GM12875 (cell line): ENCODE data around the gene NAB2.

Experiments used
- H3K4me3 ChIP-seq: one replicate; pipeline ENCODE4 v1.5.1; 2011; ENCODE audit warnings: low read depth, low read length, control low read depth
- CTCF ChIP-seq: IDR thresholded peaks from 2 replicates; pipeline ENCODE4 v1.5.1; 2011; ENCODE audit warnings: low read depth, mild to moderate bottlenecking, control low read depth, inconsistent platforms, low read length, moderate library complexity, borderline replicate concordance; ENCODE audit not compliant: insufficient read depth

Gene NAB2

GRCh38 chr12:57086493-57087009 lies 2.4 kb upstream of the NAB2 start:
- H3K4me3 ChIP-seq: peak overlapping the region; percentile 91
- TF ChIP-seq CTCF: peak; percentile 39

- H3K4me3 ChIP-seq: peak overlapping the region; percentile 91
- TF ChIP-seq CTCF: no peak
Measured at GRCh38 chr12:57087010-57087690, 1.8 kb upstream of the NAB2 start.

DNA sequence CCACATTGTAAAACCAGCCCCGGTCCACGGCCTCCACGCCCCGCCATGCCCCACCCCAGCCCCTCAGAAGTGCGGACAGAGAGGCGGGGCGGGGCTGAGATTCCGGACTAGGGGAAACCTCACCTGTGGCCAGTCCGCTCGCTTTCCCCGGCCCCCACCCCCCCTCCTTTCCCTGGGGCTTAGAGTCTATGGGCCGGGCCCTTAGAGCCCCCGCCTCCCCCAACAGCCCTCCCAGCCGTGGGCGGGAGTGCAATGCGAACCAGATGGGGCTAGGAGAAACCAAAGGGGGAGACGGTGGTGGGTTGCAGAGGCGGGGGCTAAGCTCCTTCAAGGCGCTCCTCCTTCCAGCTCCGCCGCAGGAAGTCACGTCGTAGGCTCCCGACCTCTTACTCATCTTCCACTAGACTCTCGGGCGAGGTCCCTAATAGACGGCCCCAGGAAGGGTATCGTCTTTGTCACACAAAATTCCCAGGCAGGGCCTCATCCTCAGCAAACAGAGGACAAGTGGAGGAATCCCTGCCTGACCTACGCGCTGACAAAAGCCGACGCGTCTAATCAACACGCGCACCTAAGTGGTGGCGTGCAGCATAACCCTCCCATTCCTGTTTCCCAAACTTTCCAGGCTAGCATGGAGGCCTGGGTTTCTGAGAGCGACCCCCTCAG lies 1.1 kb upstream of the NAB2 start:
- H3K4me3 ChIP-seq: peak overlapping the region; percentile 91
- TF ChIP-seq CTCF: no peak

DNA sequence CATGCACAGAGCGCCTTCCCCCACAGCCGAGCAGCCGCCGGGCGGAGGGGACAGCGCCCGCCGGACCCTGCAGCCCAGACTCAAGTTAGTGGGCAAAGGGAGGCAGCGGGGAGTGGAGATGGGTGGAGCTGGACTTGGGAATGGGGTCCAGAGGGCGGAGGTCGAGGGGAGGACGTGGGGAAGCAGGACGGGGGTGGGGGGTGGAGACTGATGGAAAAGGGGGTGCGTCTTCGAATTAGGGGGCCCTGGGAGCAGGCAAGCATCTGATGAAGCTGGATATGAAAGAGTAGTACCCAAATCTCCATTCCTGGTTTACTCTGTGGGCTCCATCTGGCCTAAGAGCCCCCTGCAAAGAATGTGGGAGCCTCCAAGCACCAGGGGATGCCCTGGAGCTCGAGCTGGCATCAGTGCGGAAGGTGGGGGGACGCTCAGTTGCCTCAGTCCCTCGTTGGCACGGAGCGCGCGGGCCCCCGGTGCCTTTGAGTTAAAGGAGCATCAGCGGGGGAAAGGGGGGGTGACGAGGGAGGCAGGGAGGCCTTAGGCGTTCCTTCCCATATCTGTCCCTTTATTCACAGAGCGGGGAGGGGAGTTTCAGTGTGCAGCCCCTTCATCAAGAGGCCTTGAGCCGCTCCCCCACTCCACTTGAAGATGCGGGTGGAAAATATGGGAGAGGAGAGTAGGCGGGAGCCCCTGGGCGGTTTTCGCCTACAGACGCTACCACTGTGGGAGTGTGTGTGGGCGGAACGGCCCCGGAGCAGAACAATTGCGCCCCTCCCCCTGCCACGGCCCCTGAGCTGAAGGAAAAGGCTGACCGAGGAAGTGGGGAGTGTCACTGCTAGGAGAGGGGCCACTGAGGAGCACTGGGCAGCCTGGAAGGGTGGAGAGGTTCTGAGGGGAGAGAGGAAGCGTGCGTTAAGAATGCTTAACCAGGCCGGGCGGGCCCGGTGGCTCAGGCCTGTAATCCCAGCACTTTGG lies 644 bp downstream of the NAB2 start:
- TF ChIP-seq CTCF: no peak
- H3K4me3 ChIP-seq: peak overlapping the region; percentile 93

DNA sequence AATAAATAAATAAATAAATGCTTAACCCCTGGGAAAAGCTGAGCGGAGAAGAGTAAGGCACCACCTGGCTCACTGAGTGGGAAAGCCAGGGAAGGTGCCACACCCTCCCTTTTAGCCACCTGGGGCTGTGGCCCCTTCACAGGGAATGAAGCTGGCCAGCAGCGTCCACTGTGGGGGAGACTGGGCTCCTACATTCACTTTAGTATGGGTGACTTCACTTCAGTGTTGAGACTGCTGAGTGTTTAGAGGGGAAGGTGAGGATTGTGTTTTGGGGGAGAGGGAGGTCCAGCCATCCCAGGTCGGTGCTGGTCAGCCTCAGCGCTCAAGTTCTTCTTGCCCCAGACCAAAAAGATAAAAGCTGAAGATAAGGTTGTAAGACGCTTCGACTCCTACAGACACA lies 1.6 kb downstream of the NAB2 start:
- TF ChIP-seq CTCF: no peak
- H3K4me3 ChIP-seq: peak overlapping the region; percentile 15

DNA sequence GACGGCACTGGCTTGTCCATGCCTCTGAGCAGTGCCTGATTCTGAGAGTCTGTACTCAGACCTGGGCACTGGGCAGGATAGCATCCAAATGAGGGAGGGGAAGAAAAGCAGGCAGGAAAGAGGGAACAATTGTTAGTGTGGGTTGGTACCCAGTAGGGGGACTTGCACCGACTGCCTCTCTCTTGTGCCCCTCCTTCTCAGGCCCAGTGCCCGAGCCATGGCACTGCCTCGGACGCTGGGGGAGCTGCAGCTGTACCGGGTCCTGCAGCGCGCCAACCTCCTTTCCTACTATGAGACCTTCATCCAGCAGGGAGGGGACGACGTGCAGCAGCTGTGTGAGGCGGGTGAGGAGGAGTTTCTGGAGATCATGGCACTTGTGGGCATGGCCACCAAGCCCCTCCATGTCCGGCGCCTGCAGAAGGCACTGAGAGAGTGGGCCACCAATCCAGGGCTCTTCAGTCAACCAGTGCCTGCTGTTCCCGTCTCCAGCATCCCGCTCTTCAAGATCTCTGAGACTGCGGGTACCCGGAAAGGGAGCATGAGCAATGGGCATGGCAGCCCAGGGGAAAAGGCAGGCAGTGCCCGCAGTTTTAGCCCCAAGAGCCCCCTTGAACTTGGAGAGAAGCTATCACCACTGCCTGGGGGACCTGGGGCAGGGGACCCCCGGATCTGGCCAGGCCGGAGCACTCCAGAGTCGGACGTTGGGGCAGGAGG lies 2.2 kb downstream of the NAB2 start:
- H3K4me3 ChIP-seq: no peak overlapping the region
- TF ChIP-seq CTCF: no peak
